HepG2 (cell line): ENCODE results near the gene PSPH. TPM values are rescaled to one million over a fixed set of nuclear protein-coding genes. Genes with fewer than 3 reads are reported as not detected.

Experiments used
- ATAC-seq: fragments of 200-7000 bp; cut with Tn5 transposase; 3 replicates; pipeline ENCODE4 v1.9.1; 2020; ENCODE audit warnings: mild to moderate bottlenecking, moderate library complexity
- BruUV-seq: library from RNA; stranded (reverse); fragments of 400-500 nt; replicated peaks from 2 replicates; lab custom pipeline; 2021; lab: Mats Ljungman, UMichigan
- CTCF ChIA-PET: fragments of 300-600 bp; formaldehyde crosslinking; extraction: SDS; loops from one replicate; lab custom pipeline; 2021; ENCODE audit warnings: low total read pairs, inconsistent platforms, low intra/inter-chr PET ratio; lab: Yijun Ruan, JAX
- POLR2A ChIA-PET: fragments of 350-600 bp; sonication (Branson Sonifier 250); formaldehyde crosslinking; loops from one replicate; lab custom pipeline; 2020; ENCODE audit warnings: antibody characterized with exemption, inconsistent platforms; lab: Yijun Ruan, JAX
- DNase-seq: peaks from one replicate; pipeline ENCODE4 v3.0.0-alpha.2; 2015; ENCODE audit warnings: low spot score
- FAIRE-seq: peaks from 3 replicates; lab custom pipeline; 2011; peaks lifted over from hg19 to GRCh38; lab: Jason Lieb, UNC
- H2AFZ ChIP-seq: one replicate; pipeline ENCODE4 v1.6.1; 2011; ENCODE audit warnings: low read length, inconsistent platforms
- H3K27ac ChIP-seq: fragments of 300-600 bp; 3 replicates; pipeline ENCODE4 v1.8.0; 2011; ENCODE audit warnings: mixed run types, mild to moderate bottlenecking, mixed read lengths, low read length, inconsistent platforms; ENCODE audit not compliant: insufficient read depth; ENCODE audit errors: extremely low read length
- H3K27me3 ChIP-seq, 2 experiments: fragments of 200-600 bp in 1 of 2; 2 replicates in 1 of 2; 3 replicates in 1 of 2; pipeline versions ENCODE4 v1.6.0 to v1.8.0; 2011; ENCODE audit warnings: low read length in 2 of 2, mild to moderate bottlenecking in 2 of 2, moderate library complexity in 2 of 2, inconsistent platforms in 1 of 2; ENCODE audit not compliant: insufficient read depth in 2 of 2, control insufficient read depth in 1 of 2
- H3K36me3 ChIP-seq, 2 experiments: fragments of 200-600 bp in 1 of 2; replicated peaks in 1 of 2; 2 replicates in 1 of 2; 3 replicates in 1 of 2; pipeline versions ENCODE4 v1.5.1 to v1.8.0; 2011; ENCODE audit warnings: low read length in 2 of 2, inconsistent platforms in 1 of 2; ENCODE audit not compliant: insufficient read depth in 2 of 2, control insufficient read depth in 1 of 2
- H3K4me1 ChIP-seq: 2 replicates; pipeline ENCODE4 v1.5.1; 2012; ENCODE audit warnings: low read length, inconsistent platforms; ENCODE audit not compliant: insufficient read depth
- H3K4me2 ChIP-seq: 2 replicates; pipeline ENCODE4 v1.6.0; 2011; ENCODE audit warnings: low read depth, low read length, inconsistent platforms
- H3K4me3 ChIP-seq, 3 experiments: fragments of 200-600 bp in 1 of 3; sonication (generic), shearing (Covaris generic) in 1 of 3; replicated peaks in 1 of 3; 2 replicates each; pipeline ENCODE4 v1.5.1; 2011 to 2016; ENCODE audit warnings: low read length in 3 of 3, inconsistent platforms in 2 of 3, low read depth in 2 of 3, mild to moderate bottlenecking in 2 of 3, control low read depth in 1 of 3, mixed read lengths in 1 of 3; ENCODE audit not compliant: insufficient read depth in 1 of 3
- H3K79me2 ChIP-seq: one replicate; pipeline ENCODE4 v1.6.1; 2011; ENCODE audit warnings: low read length, inconsistent platforms; ENCODE audit not compliant: insufficient read depth
- H3K9ac ChIP-seq: 2 replicates; pipeline ENCODE4 v1.6.0; 2011; ENCODE audit warnings: mild to moderate bottlenecking, low read depth, low read length, inconsistent platforms; ENCODE audit not compliant: insufficient read depth
- H3K9me3 ChIP-seq: 2 replicates; pipeline ENCODE4 v1.5.1; 2012; ENCODE audit warnings: mild to moderate bottlenecking, low read length
- H4K20me1 ChIP-seq: 2 replicates; pipeline ENCODE4 v1.6.0; 2011; ENCODE audit warnings: inconsistent platforms, mild to moderate bottlenecking, low read length, moderate library complexity; ENCODE audit not compliant: insufficient read depth
- FLYWCH1 ChIP-seq: sonication (generic); formaldehyde crosslinking; IDR thresholded peaks from 2 replicates; pipeline ENCODE4 v1.8.1; 2023; ENCODE audit warnings: mild to moderate bottlenecking, missing genetic modification reagents
- GATAD2A ChIP-seq: IDR thresholded peaks from 2 replicates; pipeline ENCODE4 v1.6.1; 2016
- HOXA5 ChIP-seq: sonication (generic); formaldehyde crosslinking; IDR thresholded peaks from 2 replicates; pipeline ENCODE4 v1.4.0; 2020; ENCODE audit warnings: missing genetic modification reagents
- MAFK ChIP-seq, 2 experiments: IDR thresholded peaks in 1 of 2; conservative IDR thresholded peaks in 1 of 2; 2 replicates each; pipeline ENCODE4 v1.6.1; 2011; ENCODE audit warnings: improper control_type of control experiment in 2 of 2, low read length in 2 of 2
- MIER3 ChIP-seq: IDR thresholded peaks from 2 replicates; pipeline ENCODE4 v1.6.1; 2016; ENCODE audit warnings: missing compliant biosample characterization, borderline replicate concordance
- POLR2G ChIP-seq: fragments of 200-400 bp; formaldehyde crosslinking; IDR thresholded peaks from 2 replicates; pipeline ENCODE4 v1.6.1; 2018; ENCODE audit warnings: mild to moderate bottlenecking, low read depth, low read length, moderate library complexity
- RBM22 ChIP-seq: fragments of 200-400 bp; formaldehyde crosslinking; optimal IDR thresholded peaks from 2 replicates; pipeline ENCODE3; 2017; ENCODE audit warnings: mild to moderate bottlenecking, low read length, moderate library complexity
- THAP11 ChIP-seq: IDR thresholded peaks from 2 replicates; pipeline ENCODE4 v1.6.1; 2016; ENCODE audit warnings: missing biosample characterization, missing genetic modification reagents
- ZBTB10 ChIP-seq: sonication (generic); formaldehyde crosslinking; IDR thresholded peaks from 2 replicates; pipeline ENCODE4 v1.4.0; 2020; ENCODE audit warnings: missing genetic modification reagents, borderline replicate concordance
- ZBTB38 ChIP-seq: sonication (generic); formaldehyde crosslinking; IDR thresholded peaks from 2 replicates; pipeline ENCODE4 v1.5.1; 2020; ENCODE audit warnings: mild to moderate bottlenecking, missing genetic modification reagents
- ZFAT ChIP-seq: sonication (generic); formaldehyde crosslinking; conservative IDR thresholded peaks from 2 replicates; pipeline ENCODE4 v1.8.1; 2023; ENCODE audit warnings: missing genetic modification reagents, inconsistent platforms
- ZNF143 ChIP-seq: sonication (generic); formaldehyde crosslinking; IDR thresholded peaks from 2 replicates; pipeline ENCODE4 v1.4.0; 2020; ENCODE audit warnings: missing genetic modification reagents
- ZNF572 ChIP-seq: sonication (generic); formaldehyde crosslinking; IDR thresholded peaks from 2 replicates; pipeline ENCODE4 v1.5.1; 2020; ENCODE audit warnings: mild to moderate bottlenecking, missing genetic modification reagents
- ZNF619 ChIP-seq: sonication (generic); formaldehyde crosslinking; IDR thresholded peaks from 2 replicates; pipeline ENCODE4 v1.4.0; 2020; ENCODE audit warnings: mild to moderate bottlenecking, missing genetic modification reagents
- ZNF737 ChIP-seq: sonication (generic); formaldehyde crosslinking; IDR thresholded peaks from 2 replicates; pipeline ENCODE4 v1.5.0; 2020; ENCODE audit warnings: missing genetic modification reagents, mild to moderate bottlenecking, borderline replicate concordance
- WGBS: methylation state at CpG from one replicate; pipeline ENCODE4 v1.1.6; 2017; ENCODE audit warnings: low lambda C conversion rate; 5-methylcytosine and 5-hydroxymethylcytosine counted together
- in situ Hi-C: cut with HindIII; loops from 2 replicates; pipeline ENCODE4 v1.10.0; 2017; ENCODE audit warnings: low pct_unique_long_range_greater_than_20kb; ENCODE audit not compliant: extremely low pct_ligation_motif_present
- intact Hi-C: fragments of 100-400 bp; cut with micrococcal nuclease; formaldehyde crosslinking; loops from one replicate; pipeline ENCODE4 v1.10.0; 2022; ENCODE audit not compliant: unreplicated experiment
- polyA plus RNA-seq, 8 experiments: library from polyadenylated mRNA; depleted of rRNA in 3 of 8; stranded (reverse) in 7 of 8; unstranded in 1 of 8; fragments of >200 nt; fragmentation: Illumina TruSeq in 4 of 8; extraction: Trizol in 4 of 8; gene quantifications; 2 replicates each; pipeline versions ENCODE4 v1.2.1 to v1.2.3, GENCODE V29; 2011 to 2016; ENCODE audit warnings: low read depth in 4 of 8, missing spikeins in 1 of 8, mixed read lengths in 1 of 8; ENCODE audit not compliant: insufficient read depth in 1 of 8
- total RNA-seq, 5 experiments: library from RNA; depleted of rRNA; stranded (reverse); fragments of >200 nt; fragmentation: Illumina TruSeq; extraction: Trizol; gene quantifications; 2 replicates each; pipeline ENCODE4 v1.2.3, GENCODE V29; 2016; ENCODE audit warnings: low read depth in 1 of 5
- TF ChIP-seq, protein P1 (sequence below): sonication (generic); formaldehyde crosslinking; conservative IDR thresholded peaks from 2 replicates; pipeline ENCODE4 v1.4.0; 2020; ENCODE audit warnings: missing genetic modification reagents
- TF ChIP-seq, protein P2 (sequence below): sonication (generic); formaldehyde crosslinking; IDR thresholded peaks from 2 replicates; pipeline ENCODE4 v1.9.0; 2022; ENCODE audit warnings: low read depth, missing genetic modification reagents
- TF ChIP-seq, protein P3 (sequence below): sonication (generic); formaldehyde crosslinking; IDR thresholded peaks from 2 replicates; pipeline ENCODE4 v1.4.0; 2020; ENCODE audit warnings: missing genetic modification reagents

Gene PSPH
- total and polyA plus RNA-seq, 2 of the 13 experiments (the other 11 are each of a cell fraction or from before 2014, with no cell fraction given) = 85.5 to 124 TPM

DNA sequence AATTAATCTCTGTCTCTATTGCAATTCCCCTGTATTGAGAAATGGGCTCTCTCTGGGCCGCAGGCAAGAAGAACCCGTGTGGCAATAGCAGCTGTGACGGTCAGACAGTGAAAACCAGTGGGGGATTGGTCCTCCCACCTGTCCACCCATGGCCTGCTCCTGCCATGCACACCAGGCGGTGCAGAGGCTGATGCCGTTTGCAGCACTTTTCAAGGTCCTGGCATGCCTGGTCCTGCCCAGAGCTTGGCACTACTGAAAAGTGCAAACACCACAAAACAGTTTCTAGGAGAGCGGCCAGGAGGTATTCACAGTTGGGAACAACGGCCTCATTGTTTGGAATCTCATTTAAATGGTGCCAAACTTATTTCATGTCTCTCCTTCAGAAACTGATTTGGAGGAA is 41.5 kb downstream of the PSPH start:
- CTCF ChIA-PET = no interaction called here
- TF ChIP-seq MAFK (conservative IDR thresholded peaks at IDR 0.05 in 1 of 2, IDR thresholded peaks at IDR 0.05 in 1 of 2; ENCODE audit: low read length in 2 of 2) (0 out of 4 replicates have a peak, but pooled peaks of 1 of the 2 experiments have one; percentile 7), ZBTB10 (no peak), ZFAT (CRISPR knock-in tag) (no peak), ZNF143 (no peak), HOXA5 (CRISPR knock-in tag) (no peak), ZNF619 (CRISPR knock-in tag) (no peak), ZNF737 (CRISPR knock-in tag) (no peak), THAP11 (CRISPR knock-in tag) (no peak), GATAD2A (CRISPR knock-in tag) (0 out of 2 replicates have a peak, but pooled peaks have one; percentile 25), ZNF572 (CRISPR knock-in tag) (no peak), FLYWCH1 (no peak), MIER3 (CRISPR knock-in tag) (no peak), RBM22 (peak; percentile 53), POLR2G (peak; percentile 60), ZBTB38 (CRISPR knock-in tag) (peak; percentile 81)
- TF ChIP-seq, protein P1, sequence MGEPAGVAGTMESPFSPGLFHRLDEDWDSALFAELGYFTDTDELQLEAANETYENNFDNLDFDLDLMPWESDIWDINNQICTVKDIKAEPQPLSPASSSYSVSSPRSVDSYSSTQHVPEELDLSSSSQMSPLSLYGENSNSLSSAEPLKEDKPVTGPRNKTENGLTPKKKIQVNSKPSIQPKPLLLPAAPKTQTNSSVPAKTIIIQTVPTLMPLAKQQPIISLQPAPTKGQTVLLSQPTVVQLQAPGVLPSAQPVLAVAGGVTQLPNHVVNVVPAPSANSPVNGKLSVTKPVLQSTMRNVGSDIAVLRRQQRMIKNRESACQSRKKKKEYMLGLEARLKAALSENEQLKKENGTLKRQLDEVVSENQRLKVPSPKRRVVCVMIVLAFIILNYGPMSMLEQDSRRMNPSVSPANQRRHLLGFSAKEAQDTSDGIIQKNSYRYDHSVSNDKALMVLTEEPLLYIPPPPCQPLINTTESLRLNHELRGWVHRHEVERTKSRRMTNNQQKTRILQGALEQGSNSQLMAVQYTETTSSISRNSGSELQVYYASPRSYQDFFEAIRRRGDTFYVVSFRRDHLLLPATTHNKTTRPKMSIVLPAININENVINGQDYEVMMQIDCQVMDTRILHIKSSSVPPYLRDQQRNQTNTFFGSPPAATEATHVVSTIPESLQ (CRISPR knock-in tag) = no peak
- TF ChIP-seq, protein P2, sequence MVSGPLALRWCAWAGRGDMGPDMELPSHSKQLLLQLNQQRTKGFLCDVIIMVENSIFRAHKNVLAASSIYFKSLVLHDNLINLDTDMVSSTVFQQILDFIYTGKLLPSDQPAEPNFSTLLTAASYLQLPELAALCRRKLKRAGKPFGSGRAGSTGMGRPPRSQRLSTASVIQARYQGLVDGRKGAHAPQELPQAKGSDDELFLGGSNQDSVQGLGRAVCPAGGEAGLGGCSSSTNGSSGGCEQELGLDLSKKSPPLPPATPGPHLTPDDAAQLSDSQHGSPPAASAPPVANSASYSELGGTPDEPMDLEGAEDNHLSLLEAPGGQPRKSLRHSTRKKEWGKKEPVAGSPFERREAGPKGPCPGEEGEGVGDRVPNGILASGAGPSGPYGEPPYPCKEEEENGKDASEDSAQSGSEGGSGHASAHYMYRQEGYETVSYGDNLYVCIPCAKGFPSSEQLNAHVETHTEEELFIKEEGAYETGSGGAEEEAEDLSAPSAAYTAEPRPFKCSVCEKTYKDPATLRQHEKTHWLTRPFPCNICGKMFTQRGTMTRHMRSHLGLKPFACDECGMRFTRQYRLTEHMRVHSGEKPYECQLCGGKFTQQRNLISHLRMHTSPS (CRISPR knock-in tag) = peak; percentile 93
- TF ChIP-seq, protein P3, sequence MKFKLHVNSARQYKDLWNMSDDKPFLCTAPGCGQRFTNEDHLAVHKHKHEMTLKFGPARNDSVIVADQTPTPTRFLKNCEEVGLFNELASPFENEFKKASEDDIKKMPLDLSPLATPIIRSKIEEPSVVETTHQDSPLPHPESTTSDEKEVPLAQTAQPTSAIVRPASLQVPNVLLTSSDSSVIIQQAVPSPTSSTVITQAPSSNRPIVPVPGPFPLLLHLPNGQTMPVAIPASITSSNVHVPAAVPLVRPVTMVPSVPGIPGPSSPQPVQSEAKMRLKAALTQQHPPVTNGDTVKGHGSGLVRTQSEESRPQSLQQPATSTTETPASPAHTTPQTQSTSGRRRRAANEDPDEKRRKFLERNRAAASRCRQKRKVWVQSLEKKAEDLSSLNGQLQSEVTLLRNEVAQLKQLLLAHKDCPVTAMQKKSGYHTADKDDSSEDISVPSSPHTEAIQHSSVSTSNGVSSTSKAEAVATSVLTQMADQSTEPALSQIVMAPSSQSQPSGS (CRISPR knock-in tag) = no peak

More for the DNA sequence above, 41.5 kb downstream of the PSPH start:
- no peaks in the 10 kb centered on the region for H3K27me3 ChIP-seq
- TSS peak; percentile 44 for BruUV-seq
- H3K9me3 ChIP-seq = no peaks in the 10 kb centered on the region
- peaks cover 8 to 27% of the 10 kb centered on the region in 2 experiments; a peak in 4 of 5 replicates for H3K36me3 ChIP-seq
- FAIRE-seq = peak; percentile 69
- no peak overlapping the region for H2AFZ ChIP-seq
- H3K9ac ChIP-seq = 0 out of 2 replicates have a peak overlapping the region, but pooled peaks have one; percentile 18
- peak; percentile 65 for DNase-seq
- no peaks in the 10 kb centered on the region for H3K79me2 ChIP-seq
- WGBS = 40% methylated on average over 5 of the region's 7 CpGs
- no peaks in the 10 kb centered on the region for H4K20me1 ChIP-seq
- peak overlapping the region; percentile 65 for H3K27ac ChIP-seq
- no peak overlapping the region for H3K4me2 ChIP-seq
- no peak overlapping the region for H3K4me3 ChIP-seq
- peak; percentile 5; the same call in 2 of the 3 replicates for ATAC-seq
- in situ Hi-C loops (no loop called here), intact Hi-C loops (loop anchor here (5.0 kb wide), 1 partner anchor 47 kb away; the partner anchor contains the start of gene NIPSNAP2)
- H3K4me1 ChIP-seq = peaks cover 63% of the 10 kb centered on the region
- POLR2A ChIA-PET = interaction anchor here (0.6 to 7.3 kb wide), 9 partner anchors 9 to 54 kb away, joined by 3 to 82 read pairs (median 6); partner anchors contain the start of genes CCT6A, PSPH and SUMF2
